GM23338 (cell line): ENCODE results near the gene ATP1A4.

ENCODE experiments used
- CREB1 ChIP-seq: fragments of 250-450 bp; sonication (Bioruptor Pico); IDR thresholded peaks from 2 replicates; pipeline ENCODE4 v1.5.0; 2020; ENCODE audit warnings: low read depth, mild to moderate bottlenecking, moderate library complexity
- EZH2 ChIP-seq: fragments of 200-600 bp; sonication (generic); IDR thresholded peaks from one replicate; pipeline ENCODE4 v1.8.0; 2017; ENCODE audit warnings: antibody characterized with exemption, mild to moderate bottlenecking, low read depth; ENCODE audit not compliant: unreplicated experiment
- EZH2phosphoT487 ChIP-seq: fragments of 200-600 bp; sonication (generic); IDR thresholded peaks from one replicate; pipeline ENCODE4 v1.8.1; 2018; ENCODE audit warnings: antibody characterized with exemption; ENCODE audit not compliant: unreplicated experiment
- JUNB ChIP-seq: IDR thresholded peaks from one replicate; pipeline ENCODE4 v1.6.1; 2016; ENCODE audit warnings: antibody characterized with exemption; ENCODE audit not compliant: unreplicated experiment
- NANOG ChIP-seq: IDR thresholded peaks from 2 replicates; pipeline ENCODE4 v1.6.1; 2016; ENCODE audit warnings: antibody characterized with exemption, borderline replicate concordance
- POLR2AphosphoS5 ChIP-seq: IDR thresholded peaks from 2 replicates; pipeline ENCODE4 v1.6.1; 2016; ENCODE audit warnings: antibody characterized with exemption, low read depth
- ZNF331 ChIP-seq: fragments of 250-450 bp; sonication (Bioruptor Pico); IDR thresholded peaks from 2 replicates; pipeline ENCODE4 v1.5.0; 2020; ENCODE audit warnings: low read depth, mild to moderate bottlenecking, moderate library complexity
- TF ChIP-seq, protein P1 (sequence below), 2 experiments: fragments of 200-600 bp in 1 of 2; sonication (generic) in 1 of 2; conservative IDR thresholded peaks; 2 replicates each; pipeline versions ENCODE4 v1.5.1 to v1.6.1; 2016 to 2017; ENCODE audit warnings: antibody characterized with exemption in 2 of 2, low read depth in 2 of 2, mild to moderate bottlenecking in 2 of 2, moderate library complexity in 1 of 2

DNA sequence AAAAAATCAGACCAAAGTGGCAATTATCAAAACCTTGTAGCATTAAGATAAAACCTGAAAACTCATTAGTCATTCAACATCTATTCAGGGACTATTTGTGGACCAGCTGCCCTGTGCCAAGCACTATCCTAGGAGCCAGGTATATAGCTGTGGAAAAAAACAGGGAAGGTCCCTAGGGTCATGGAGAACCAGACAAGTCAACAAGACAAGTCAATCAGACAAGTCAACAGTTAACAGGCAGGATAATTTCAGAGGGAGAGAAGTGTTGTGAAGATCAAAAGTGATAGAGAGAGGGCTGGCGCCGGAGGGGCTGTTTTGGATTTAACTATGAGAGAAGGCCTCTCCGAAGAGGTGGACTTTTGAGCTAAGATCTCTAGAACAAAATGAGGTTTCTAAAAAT lies 3.3 kb upstream of the ATP1A4 start:
- TF ChIP-seq ZNF331 (CRISPR knock-in tag) = no peak
- TF ChIP-seq, protein P1, sequence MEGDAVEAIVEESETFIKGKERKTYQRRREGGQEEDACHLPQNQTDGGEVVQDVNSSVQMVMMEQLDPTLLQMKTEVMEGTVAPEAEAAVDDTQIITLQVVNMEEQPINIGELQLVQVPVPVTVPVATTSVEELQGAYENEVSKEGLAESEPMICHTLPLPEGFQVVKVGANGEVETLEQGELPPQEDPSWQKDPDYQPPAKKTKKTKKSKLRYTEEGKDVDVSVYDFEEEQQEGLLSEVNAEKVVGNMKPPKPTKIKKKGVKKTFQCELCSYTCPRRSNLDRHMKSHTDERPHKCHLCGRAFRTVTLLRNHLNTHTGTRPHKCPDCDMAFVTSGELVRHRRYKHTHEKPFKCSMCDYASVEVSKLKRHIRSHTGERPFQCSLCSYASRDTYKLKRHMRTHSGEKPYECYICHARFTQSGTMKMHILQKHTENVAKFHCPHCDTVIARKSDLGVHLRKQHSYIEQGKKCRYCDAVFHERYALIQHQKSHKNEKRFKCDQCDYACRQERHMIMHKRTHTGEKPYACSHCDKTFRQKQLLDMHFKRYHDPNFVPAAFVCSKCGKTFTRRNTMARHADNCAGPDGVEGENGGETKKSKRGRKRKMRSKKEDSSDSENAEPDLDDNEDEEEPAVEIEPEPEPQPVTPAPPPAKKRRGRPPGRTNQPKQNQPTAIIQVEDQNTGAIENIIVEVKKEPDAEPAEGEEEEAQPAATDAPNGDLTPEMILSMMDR (conservative IDR thresholded peaks at IDR 0.05; ENCODE audit: low read depth in 2 of 2) = no peak
- TF ChIP-seq EZH2 = no peak
- TF ChIP-seq JUNB = no peak
- TF ChIP-seq NANOG = no peak
- no peak for TF ChIP-seq CREB1 (CRISPR knock-in tag)
- no peak for TF ChIP-seq POLR2AphosphoS5
- TF ChIP-seq EZH2phosphoT487 = no peak
